DOHH2 (cell line): Measurements from ENCODE around the gene SLC7A11.

Experiments used
- EZH2phosphoT487 ChIP-seq: fragments of 200-600 bp; sonication (generic); IDR thresholded peaks from 2 replicates; pipeline ENCODE4 v1.6.1; 2017; ENCODE audit warnings: borderline replicate concordance, mild to moderate bottlenecking, antibody characterized with exemption, low read length, moderate library complexity, mixed read lengths
- TF ChIP-seq, protein P1 (sequence below): fragments of 200-600 bp; sonication (generic); IDR thresholded peaks from one replicate; pipeline ENCODE4 v1.5.1; 2014; ENCODE audit warnings: antibody characterized with exemption, mild to moderate bottlenecking, low read depth, low read length; ENCODE audit not compliant: poor library complexity, severe bottlenecking

DNA sequence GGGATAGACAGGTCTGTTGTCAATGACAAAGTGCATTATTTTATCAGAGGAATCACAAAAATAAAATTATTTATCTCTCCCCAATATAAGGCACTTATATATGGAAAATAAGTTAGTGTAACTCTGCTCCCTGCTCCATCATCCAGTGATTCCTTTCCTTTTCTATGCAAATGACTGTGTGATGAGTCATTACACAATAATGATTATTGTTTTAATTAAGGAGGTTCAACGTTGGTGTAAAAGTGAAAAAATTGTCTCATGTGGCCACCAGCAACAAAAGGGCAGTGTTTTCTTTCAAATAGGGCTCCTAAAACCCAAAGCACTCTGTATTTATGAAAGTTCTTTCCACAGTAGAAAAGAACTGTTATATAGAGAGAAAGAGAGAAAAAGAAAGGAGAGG is 16.7 kb downstream of the SLC7A11 start:
- TF ChIP-seq, protein P1, sequence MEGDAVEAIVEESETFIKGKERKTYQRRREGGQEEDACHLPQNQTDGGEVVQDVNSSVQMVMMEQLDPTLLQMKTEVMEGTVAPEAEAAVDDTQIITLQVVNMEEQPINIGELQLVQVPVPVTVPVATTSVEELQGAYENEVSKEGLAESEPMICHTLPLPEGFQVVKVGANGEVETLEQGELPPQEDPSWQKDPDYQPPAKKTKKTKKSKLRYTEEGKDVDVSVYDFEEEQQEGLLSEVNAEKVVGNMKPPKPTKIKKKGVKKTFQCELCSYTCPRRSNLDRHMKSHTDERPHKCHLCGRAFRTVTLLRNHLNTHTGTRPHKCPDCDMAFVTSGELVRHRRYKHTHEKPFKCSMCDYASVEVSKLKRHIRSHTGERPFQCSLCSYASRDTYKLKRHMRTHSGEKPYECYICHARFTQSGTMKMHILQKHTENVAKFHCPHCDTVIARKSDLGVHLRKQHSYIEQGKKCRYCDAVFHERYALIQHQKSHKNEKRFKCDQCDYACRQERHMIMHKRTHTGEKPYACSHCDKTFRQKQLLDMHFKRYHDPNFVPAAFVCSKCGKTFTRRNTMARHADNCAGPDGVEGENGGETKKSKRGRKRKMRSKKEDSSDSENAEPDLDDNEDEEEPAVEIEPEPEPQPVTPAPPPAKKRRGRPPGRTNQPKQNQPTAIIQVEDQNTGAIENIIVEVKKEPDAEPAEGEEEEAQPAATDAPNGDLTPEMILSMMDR = no peak
- TF ChIP-seq EZH2phosphoT487 = no peak
